GM12874 (cell line): Measurements from ENCODE around the gene ROR2.

Experiments
- TF ChIP-seq, protein P1 (sequence below): IDR thresholded peaks from 2 replicates; pipeline ENCODE4 v1.5.1; 2011; ENCODE audit warnings: low read depth, mild to moderate bottlenecking, control low read depth, low read length, moderate library complexity; ENCODE audit not compliant: insufficient read depth

Gene ROR2

DNA sequence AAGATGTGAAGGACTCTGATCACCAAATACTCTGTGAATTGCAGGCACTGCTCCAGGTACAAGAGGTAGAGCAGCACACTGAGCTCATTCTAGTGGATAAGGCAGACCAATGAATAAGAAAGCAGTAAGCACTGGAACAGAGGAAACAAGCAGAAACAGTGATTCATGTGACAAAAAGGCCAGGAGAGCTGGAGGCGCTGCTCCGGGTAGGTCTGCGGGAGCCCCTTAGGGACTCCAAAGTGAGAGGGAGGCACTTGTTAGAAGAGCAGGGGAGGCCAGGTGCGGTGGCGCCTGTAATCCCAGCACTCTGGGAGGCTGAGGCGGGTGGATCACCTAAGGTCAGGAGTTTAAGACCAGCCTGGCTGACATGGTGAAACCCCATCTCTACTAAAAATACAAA lies 294.8 kb downstream of the ROR2 start:
- TF ChIP-seq, protein P1, sequence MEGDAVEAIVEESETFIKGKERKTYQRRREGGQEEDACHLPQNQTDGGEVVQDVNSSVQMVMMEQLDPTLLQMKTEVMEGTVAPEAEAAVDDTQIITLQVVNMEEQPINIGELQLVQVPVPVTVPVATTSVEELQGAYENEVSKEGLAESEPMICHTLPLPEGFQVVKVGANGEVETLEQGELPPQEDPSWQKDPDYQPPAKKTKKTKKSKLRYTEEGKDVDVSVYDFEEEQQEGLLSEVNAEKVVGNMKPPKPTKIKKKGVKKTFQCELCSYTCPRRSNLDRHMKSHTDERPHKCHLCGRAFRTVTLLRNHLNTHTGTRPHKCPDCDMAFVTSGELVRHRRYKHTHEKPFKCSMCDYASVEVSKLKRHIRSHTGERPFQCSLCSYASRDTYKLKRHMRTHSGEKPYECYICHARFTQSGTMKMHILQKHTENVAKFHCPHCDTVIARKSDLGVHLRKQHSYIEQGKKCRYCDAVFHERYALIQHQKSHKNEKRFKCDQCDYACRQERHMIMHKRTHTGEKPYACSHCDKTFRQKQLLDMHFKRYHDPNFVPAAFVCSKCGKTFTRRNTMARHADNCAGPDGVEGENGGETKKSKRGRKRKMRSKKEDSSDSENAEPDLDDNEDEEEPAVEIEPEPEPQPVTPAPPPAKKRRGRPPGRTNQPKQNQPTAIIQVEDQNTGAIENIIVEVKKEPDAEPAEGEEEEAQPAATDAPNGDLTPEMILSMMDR: no peak

DNA sequence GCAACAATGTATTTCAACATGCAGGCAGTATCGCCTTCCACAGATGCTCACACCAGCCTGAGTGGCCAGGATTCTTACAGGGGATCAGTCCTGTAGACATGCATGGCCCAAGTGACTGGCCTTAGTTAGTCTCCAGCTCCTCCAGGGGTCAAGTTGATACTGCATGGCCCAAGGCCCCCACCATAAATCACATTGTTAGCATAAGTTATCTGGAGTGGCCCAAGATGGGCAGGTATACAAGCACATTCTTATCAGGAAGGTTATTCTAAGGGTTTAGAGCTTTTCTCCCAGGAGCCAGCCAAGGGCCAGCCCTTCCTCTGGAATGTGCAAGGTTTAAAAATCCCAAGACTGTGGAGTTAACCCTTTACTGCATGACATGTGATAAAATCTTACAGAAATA lies 295.5 kb downstream of the ROR2 start:
- TF ChIP-seq, protein P1: no peak

DNA sequence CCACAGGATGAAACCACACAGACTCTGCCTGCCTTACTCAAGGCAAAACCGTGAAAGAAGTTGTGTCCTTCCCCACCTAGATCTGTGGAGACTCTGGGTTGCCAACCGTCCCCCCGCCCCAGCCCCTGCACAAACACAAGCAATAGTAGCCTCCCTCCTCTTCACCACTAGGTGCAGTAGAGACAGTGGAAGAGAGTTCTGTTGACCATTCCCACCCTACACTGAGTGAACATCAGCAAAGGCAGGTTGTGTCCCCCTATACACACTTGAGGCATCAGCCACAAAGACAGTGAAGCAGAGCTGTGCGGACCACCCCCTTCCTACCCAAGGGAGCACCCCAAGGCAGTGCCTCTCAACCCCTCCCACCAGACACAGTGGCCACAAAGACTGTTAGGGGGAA lies 302.7 kb downstream of the ROR2 start:
- TF ChIP-seq, protein P1: no peak

DNA sequence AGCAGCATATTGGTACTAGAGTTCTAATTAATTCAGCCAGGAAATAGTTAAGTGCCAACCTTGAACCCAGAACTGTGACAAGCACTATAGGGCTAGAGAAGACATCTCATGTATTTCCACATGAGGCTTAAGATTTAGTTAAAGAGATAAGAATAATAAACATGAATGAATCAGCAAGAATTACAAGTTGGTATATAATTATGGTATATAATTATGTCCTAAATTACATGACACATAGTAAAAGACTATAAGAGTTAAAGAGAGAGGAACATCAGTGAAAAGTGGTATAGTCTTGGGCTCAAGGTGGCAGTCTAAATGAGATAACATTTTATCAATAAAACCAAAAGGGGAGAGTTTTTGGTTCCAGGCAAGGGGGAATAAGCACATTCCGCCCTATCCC lies 303.3 kb downstream of the ROR2 start:
- TF ChIP-seq, protein P1: no peak

DNA sequence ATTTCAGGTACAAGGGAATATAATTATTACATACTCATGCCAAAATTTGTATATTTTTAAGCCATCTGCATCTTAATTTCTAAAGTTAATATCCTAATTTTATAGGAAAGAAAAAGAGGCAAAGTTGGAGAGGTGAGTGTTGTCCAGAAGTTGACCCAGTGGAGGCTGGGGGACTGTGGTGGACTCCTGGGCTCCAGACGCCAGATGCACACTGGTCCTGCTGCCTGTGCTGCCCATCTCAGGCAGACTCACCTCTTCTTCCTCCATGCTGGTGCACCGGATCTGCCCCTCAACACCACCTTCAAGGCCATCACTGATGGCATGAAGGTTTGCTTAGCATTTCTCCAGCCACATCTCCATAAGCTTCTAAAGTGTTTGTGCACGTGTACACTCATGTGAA lies 305.6 kb downstream of the ROR2 start:
- TF ChIP-seq, protein P1: no peak

DNA sequence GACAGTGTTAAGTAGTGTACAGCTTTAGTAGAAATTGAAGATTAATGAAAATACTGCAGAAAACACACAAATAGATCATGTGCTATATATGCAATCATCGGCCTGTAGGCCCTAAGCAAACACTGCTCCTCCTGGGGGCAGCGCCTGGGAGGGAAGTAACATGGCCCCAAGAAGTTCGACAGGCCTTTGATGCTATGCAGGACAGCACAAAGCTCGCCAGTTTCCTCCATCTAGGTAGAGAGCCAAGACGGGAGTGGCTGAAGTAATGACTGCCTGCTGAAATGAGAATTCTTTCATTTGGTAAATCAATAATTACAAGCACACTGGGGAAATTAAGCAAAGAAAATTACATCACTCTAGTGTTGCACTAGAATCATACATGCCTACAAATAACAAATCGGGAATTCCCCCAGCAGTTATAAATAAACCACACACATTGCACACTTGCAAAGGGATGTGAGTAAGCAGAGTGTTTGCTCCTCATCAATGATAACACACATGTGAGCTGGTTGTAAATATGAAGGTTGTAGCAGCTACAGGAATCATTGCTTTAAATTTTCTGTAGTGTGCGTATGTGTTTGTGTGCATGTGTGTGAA lies 306.4 kb downstream of the ROR2 start:
- TF ChIP-seq, protein P1: no peak

DNA sequence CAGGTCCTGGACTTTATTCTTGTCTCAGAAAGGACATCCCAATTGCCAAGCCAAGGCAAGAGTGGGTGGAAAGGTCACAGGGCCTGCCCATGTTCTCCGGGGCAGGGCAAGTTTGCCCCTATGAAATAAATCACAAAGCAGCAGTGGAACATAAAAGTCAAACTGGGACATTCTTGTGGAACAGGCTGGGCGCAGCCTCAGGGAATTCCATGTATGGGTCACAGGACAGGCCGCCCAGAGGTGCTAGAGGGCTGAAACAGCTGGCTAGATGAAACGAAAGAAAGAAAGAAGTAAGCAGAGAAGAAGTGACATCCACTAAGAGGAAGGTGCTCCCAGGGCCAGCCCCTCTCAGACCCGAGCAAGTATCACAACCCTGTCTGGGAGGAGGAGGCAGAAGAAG lies 307.3 kb downstream of the ROR2 start:
- TF ChIP-seq, protein P1: no peak

DNA sequence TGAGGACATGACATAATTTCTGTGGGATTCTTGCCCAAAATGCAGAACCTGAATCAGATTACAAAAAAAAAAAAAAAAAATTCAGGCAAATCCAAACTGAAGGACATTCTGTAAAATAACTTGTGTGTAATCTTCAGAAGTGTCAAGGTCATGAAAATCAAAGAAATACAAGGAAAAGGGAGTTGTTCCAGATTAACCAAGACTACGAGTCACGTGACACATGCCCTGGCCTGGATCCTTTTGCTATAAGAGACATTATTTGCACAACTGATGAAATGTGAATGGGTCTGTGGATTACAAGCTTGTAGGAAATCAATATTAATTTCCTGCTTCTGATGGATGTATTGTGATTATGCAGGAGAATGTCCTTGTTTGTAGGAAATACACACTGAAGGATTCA lies 309.6 kb downstream of the ROR2 start:
- TF ChIP-seq, protein P1: no peak
